SK-N-SH (cell line): ENCODE measurements around the gene KRT9. TPM values are rescaled to one million over a fixed set of nuclear protein-coding genes. Genes with fewer than 3 reads are reported as not detected.

ENCODE experiments used
- CTCF ChIA-PET: fragments of 300-600, 350-600 bp; formaldehyde crosslinking; extraction: SDS; loops from one replicate; lab custom pipeline; 2021; lab: Yijun Ruan, JAX
- POLR2A ChIA-PET: fragments of 350-600 bp; sonication (Branson Sonifier 250); formaldehyde crosslinking; extraction: SDS; loops from one replicate; lab custom pipeline; 2020; ENCODE audit warnings: antibody characterized with exemption, inconsistent platforms; lab: Yijun Ruan, JAX
- DNase-seq: peaks from one replicate; pipeline ENCODE4 v3.0.0; 2012
- H2AFZ ChIP-seq: fragments of 200-600 bp; sonication (generic); 2 replicates; pipeline ENCODE4 v1.8.1; 2016; ENCODE audit warnings: antibody characterized with exemption, mild to moderate bottlenecking, low read depth
- H3F3A ChIP-seq: fragments of 200-600 bp; sonication (generic); replicated peaks from 2 replicates; pipeline ENCODE3; 2016; ENCODE audit warnings: antibody characterized with exemption, mild to moderate bottlenecking; ENCODE audit not compliant: insufficient read depth
- H3K27ac ChIP-seq, 2 experiments: fragments of 200-500 bp in 1 of 2; fragments of 200-600 bp in 1 of 2; sonication (Bioruptor generic) in 1 of 2; sonication (generic), shearing (Covaris generic) in 1 of 2; 2 replicates each; pipeline versions ENCODE4 v1.5.1 to v1.6.1; 2014 to 2016; ENCODE audit warnings: low read depth in 2 of 2, inconsistent platforms in 1 of 2, low read length in 1 of 2, mild to moderate bottlenecking in 1 of 2, mixed read lengths in 1 of 2
- H3K27me3 ChIP-seq: fragments of 200-600 bp; sonication (generic), shearing (Covaris generic); 2 replicates; pipeline ENCODE4 v1.6.1; 2016; ENCODE audit warnings: mixed run types; ENCODE audit not compliant: insufficient read depth
- H3K36me3 ChIP-seq, 2 experiments: fragments of 200-500 bp in 1 of 2; fragments of 200-600 bp in 1 of 2; sonication (Bioruptor generic) in 1 of 2; sonication (generic) in 1 of 2; replicated peaks in 1 of 2; 2 replicates each; pipeline versions ENCODE3 to v1.5.1; 2014 to 2016; ENCODE audit warnings: low read length in 1 of 2, mild to moderate bottlenecking in 1 of 2; ENCODE audit not compliant: insufficient read depth in 2 of 2, control insufficient read depth in 1 of 2
- H3K4me1 ChIP-seq, 2 experiments: fragments of 200-500 bp in 1 of 2; fragments of 200-600 bp in 1 of 2; sonication (Bioruptor generic) in 1 of 2; sonication (generic), shearing (Covaris generic) in 1 of 2; 2 replicates each; pipeline versions ENCODE4 v1.5.1 to v1.6.1; 2014 to 2016; ENCODE audit warnings: low read depth in 1 of 2, low read length in 1 of 2, mixed run types in 1 of 2; ENCODE audit not compliant: insufficient read depth in 2 of 2, control insufficient read depth in 1 of 2
- H3K4me2 ChIP-seq: fragments of 200-600 bp; sonication (generic), shearing (Covaris generic); 2 replicates; pipeline ENCODE4 v1.6.1; 2017; ENCODE audit warnings: mixed run types
- H3K4me3 ChIP-seq, 2 experiments: fragments of 200-500 bp in 1 of 2; fragments of 200-600 bp in 1 of 2; sonication (Bioruptor generic) in 1 of 2; sonication (generic), shearing (Covaris generic) in 1 of 2; 2 replicates each; pipeline versions ENCODE4 v1.5.1 to v1.8.1; 2014 to 2016; ENCODE audit warnings: low read depth in 2 of 2, inconsistent platforms in 1 of 2, low read length in 1 of 2, mild to moderate bottlenecking in 1 of 2, mixed read lengths in 1 of 2, moderate library complexity in 1 of 2
- H3K79me2 ChIP-seq: fragments of 200-600 bp; sonication (generic); 2 replicates; pipeline ENCODE4 v1.8.1; 2017; ENCODE audit warnings: mild to moderate bottlenecking; ENCODE audit not compliant: insufficient read depth
- H3K9ac ChIP-seq: fragments of 200-600 bp; sonication (generic); 2 replicates; pipeline ENCODE4 v1.6.1; 2017; ENCODE audit warnings: mixed run types
- H3K9me2 ChIP-seq: fragments of 200-600 bp; sonication (generic); 2 replicates; pipeline ENCODE4 v1.6.1; 2017; ENCODE audit warnings: mixed run types
- H3K9me3 ChIP-seq: fragments of 200-600 bp; sonication (generic); 2 replicates; pipeline ENCODE4 v1.6.1; 2017; ENCODE audit warnings: mixed run types, mild to moderate bottlenecking, moderate library complexity
- H4K20me1 ChIP-seq: fragments of 200-600 bp; sonication (generic); 2 replicates; pipeline ENCODE4 v1.6.1; 2017; ENCODE audit warnings: mild to moderate bottlenecking, mixed run types; ENCODE audit not compliant: insufficient read depth
- ELF1 ChIP-seq: IDR thresholded peaks from 2 replicates; pipeline ENCODE4 v1.4.0; 2012
- EP300 ChIP-seq, 2 experiments: IDR thresholded peaks; 2 replicates each; pipeline versions ENCODE4 v1.4.0 to v1.6.1; 2012; ENCODE audit warnings: borderline replicate concordance in 1 of 2, low read depth in 1 of 2, low read length in 1 of 2
- EZH2phosphoT487 ChIP-seq: fragments of 200-600 bp; sonication (generic); IDR thresholded peaks from 2 replicates; pipeline ENCODE4 v1.6.1; 2017; ENCODE audit warnings: low read depth, mixed run types, mild to moderate bottlenecking, antibody characterized with exemption, moderate library complexity, borderline replicate concordance
- FOSL2 ChIP-seq: IDR thresholded peaks from 2 replicates; pipeline ENCODE4 v1.4.0; 2012; ENCODE audit warnings: low read depth, mild to moderate bottlenecking, moderate library complexity, borderline replicate concordance
- FOXM1 ChIP-seq: IDR thresholded peaks from 2 replicates; pipeline ENCODE4 v1.4.0; 2012; ENCODE audit warnings: low read depth, mild to moderate bottlenecking
- GATA2 ChIP-seq: sonication (generic); formaldehyde crosslinking; IDR thresholded peaks from 2 replicates; pipeline ENCODE4 v1.5.0; 2020; ENCODE audit warnings: mild to moderate bottlenecking, missing genetic modification reagents
- MXI1 ChIP-seq: IDR thresholded peaks from 2 replicates; pipeline ENCODE4 v1.6.1; 2012; ENCODE audit warnings: mild to moderate bottlenecking, low read depth, low read length, improper control_type of control experiment
- POLR2AphosphoS5 ChIP-seq: IDR thresholded peaks from 2 replicates; pipeline ENCODE4 v1.6.1; 2012; ENCODE audit warnings: low read depth, low read length
- RAD21 ChIP-seq: IDR thresholded peaks from 2 replicates; pipeline ENCODE4 v1.6.1; 2012; ENCODE audit warnings: mild to moderate bottlenecking, low read length
- RXRA ChIP-seq: IDR thresholded peaks from 2 replicates; pipeline ENCODE4 v1.4.0; 2012; ENCODE audit warnings: low read depth, mild to moderate bottlenecking, borderline replicate concordance
- SIN3A ChIP-seq: IDR thresholded peaks from 2 replicates; pipeline ENCODE4 v1.6.1; 2012; ENCODE audit warnings: low read depth, mild to moderate bottlenecking, low read length, moderate library complexity, borderline replicate concordance
- SMC3 ChIP-seq: IDR thresholded peaks from 2 replicates; pipeline ENCODE4 v1.6.1; 2012; ENCODE audit warnings: low read depth, low read length, improper control_type of control experiment
- TEAD4 ChIP-seq: IDR thresholded peaks from 2 replicates; pipeline ENCODE4 v1.4.0; 2012; ENCODE audit warnings: mild to moderate bottlenecking, borderline replicate concordance; ENCODE audit not compliant: insufficient read depth
- WGBS: methylation state at CpG from one replicate; pipeline ENCODE4 v1.1.6; 2017; ENCODE audit warnings: low lambda C conversion rate; 5-methylcytosine and 5-hydroxymethylcytosine counted together
- polyA plus RNA-seq, 3 experiments: library from polyadenylated mRNA; depleted of rRNA; stranded (reverse); fragments of >200 nt; gene quantifications; 2 replicates each; pipeline ENCODE4 v1.2.3, GENCODE V29; 2012
- TF ChIP-seq, protein P1 (sequence below): IDR thresholded peaks from 2 replicates; pipeline ENCODE4 v1.6.1; 2012; ENCODE audit warnings: mild to moderate bottlenecking, low read depth, low read length, moderate library complexity
- TF ChIP-seq, protein P2 (sequence below): fragments of 150-350 bp; IDR thresholded peaks from 2 replicates; pipeline ENCODE4 v1.6.1; 2017; ENCODE audit warnings: antibody characterized with exemption, low read length, low read depth, borderline replicate concordance
- TF ChIP-seq, protein P3 (sequence below): fragments of 150-350 bp; IDR thresholded peaks from 2 replicates; pipeline ENCODE4 v1.6.1; 2016; ENCODE audit warnings: mild to moderate bottlenecking, low read depth, low read length
- TF ChIP-seq, protein P4 (sequence below): IDR thresholded peaks from 2 replicates; pipeline ENCODE4; 2012
- TF ChIP-seq, protein P5 (sequence below): IDR thresholded peaks from 2 replicates; pipeline ENCODE4 v1.4.0; 2012; ENCODE audit warnings: low read depth, borderline replicate concordance
- TF ChIP-seq, protein P6 (sequence below): IDR thresholded peaks from 2 replicates; pipeline ENCODE4 v1.4.0; 2012; ENCODE audit warnings: low read depth

Gene KRT9
- polyA plus RNA-seq, 1 of the 3 experiments (the other 2 are of a cell fraction) = not detected

DNA sequence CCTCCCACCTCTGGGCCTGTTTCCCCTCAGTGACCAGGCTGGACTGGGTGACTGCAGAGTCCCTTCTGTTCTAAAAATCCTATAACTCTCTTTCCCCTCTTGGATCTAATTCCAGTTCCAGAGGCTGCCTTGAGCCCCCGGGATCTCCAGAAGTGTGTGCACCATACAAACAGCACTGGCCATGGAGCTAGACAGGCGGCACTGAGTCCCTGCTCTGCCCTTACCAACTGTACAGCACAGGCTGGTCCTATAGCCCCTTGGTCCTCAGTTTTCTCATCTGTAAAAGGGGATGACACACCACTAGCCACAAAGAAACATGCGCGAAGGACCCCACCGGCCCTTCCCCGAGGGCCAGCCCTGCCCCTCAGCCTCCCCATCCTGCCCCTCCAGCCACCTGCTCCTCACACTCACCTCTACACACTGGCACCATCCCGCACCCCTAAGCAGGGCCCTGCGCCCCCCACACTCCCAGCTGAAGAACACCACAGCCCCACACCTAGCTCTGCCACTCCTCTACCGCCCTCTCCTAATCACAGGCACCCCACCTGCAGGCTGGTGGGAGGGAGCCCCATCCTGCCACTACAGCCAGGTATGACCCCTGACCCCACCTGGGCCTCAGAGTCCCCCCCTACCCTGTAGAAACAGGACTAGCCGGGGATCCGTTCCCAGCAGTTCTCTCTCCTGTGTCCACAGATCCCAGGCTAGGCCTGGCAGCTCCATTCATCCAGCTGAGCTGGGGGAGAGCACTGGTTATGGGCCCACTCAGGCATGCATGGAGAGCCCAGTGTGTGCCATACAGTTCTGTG is 41.6 kb upstream of the KRT9 start:
- Histone ChIP-seq H3K79me2 (no peaks in the 10 kb centered on the region), H2AFZ (no peak overlapping the region), H3K9ac (no peak overlapping the region), H3K4me1 (peaks cover 0 to 6% of the 10 kb centered on the region in 2 experiments; a peak in 1 of 4 replicates), H3K4me2 (no peak overlapping the region), H3K4me3 (no peak overlapping the region), H3K9me3 (no peaks in the 10 kb centered on the region), H3F3A (no peaks in the 10 kb centered on the region), H3K27ac (no peak overlapping the region), H3K27me3 (peaks cover 20% of the 10 kb centered on the region; the same call in 1 of the 2 replicates), H3K36me3 (no peaks in the 10 kb centered on the region), H3K9me2 (no peaks in the 10 kb centered on the region), H4K20me1 (no peaks in the 10 kb centered on the region)
- POLR2A ChIA-PET = no interaction called here
- WGBS = 45% methylated on average over 10 of the region's 11 CpGs
- CTCF ChIA-PET = no interaction called here
- no peak for DNase-seq
- TF ChIP-seq FOSL2 (no peak), EZH2phosphoT487 (no peak), EP300 (IDR thresholded peaks at IDR 0.05; ENCODE audit: borderline replicate concordance in 1 of 2, low read depth in 1 of 2, low read length in 1 of 2) (no peak), GATA2 (CRISPR knock-in tag) (no peak), ELF1 (no peak), RAD21 (no peak), SMC3 (no peak), MXI1 (no peak), POLR2AphosphoS5 (no peak), TEAD4 (no peak), RXRA (no peak), FOXM1 (no peak), SIN3A (no peak)
- TF ChIP-seq, protein P1, sequence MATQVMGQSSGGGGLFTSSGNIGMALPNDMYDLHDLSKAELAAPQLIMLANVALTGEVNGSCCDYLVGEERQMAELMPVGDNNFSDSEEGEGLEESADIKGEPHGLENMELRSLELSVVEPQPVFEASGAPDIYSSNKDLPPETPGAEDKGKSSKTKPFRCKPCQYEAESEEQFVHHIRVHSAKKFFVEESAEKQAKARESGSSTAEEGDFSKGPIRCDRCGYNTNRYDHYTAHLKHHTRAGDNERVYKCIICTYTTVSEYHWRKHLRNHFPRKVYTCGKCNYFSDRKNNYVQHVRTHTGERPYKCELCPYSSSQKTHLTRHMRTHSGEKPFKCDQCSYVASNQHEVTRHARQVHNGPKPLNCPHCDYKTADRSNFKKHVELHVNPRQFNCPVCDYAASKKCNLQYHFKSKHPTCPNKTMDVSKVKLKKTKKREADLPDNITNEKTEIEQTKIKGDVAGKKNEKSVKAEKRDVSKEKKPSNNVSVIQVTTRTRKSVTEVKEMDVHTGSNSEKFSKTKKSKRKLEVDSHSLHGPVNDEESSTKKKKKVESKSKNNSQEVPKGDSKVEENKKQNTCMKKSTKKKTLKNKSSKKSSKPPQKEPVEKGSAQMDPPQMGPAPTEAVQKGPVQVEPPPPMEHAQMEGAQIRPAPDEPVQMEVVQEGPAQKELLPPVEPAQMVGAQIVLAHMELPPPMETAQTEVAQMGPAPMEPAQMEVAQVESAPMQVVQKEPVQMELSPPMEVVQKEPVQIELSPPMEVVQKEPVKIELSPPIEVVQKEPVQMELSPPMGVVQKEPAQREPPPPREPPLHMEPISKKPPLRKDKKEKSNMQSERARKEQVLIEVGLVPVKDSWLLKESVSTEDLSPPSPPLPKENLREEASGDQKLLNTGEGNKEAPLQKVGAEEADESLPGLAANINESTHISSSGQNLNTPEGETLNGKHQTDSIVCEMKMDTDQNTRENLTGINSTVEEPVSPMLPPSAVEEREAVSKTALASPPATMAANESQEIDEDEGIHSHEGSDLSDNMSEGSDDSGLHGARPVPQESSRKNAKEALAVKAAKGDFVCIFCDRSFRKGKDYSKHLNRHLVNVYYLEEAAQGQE = no peak
- TF ChIP-seq, protein P2, sequence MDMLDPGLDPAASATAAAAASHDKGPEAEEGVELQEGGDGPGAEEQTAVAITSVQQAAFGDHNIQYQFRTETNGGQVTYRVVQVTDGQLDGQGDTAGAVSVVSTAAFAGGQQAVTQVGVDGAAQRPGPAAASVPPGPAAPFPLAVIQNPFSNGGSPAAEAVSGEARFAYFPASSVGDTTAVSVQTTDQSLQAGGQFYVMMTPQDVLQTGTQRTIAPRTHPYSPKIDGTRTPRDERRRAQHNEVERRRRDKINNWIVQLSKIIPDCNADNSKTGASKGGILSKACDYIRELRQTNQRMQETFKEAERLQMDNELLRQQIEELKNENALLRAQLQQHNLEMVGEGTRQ = no peak
- TF ChIP-seq, protein P3, sequence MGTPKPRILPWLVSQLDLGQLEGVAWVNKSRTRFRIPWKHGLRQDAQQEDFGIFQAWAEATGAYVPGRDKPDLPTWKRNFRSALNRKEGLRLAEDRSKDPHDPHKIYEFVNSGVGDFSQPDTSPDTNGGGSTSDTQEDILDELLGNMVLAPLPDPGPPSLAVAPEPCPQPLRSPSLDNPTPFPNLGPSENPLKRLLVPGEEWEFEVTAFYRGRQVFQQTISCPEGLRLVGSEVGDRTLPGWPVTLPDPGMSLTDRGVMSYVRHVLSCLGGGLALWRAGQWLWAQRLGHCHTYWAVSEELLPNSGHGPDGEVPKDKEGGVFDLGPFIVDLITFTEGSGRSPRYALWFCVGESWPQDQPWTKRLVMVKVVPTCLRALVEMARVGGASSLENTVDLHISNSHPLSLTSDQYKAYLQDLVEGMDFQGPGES = no peak
- TF ChIP-seq, protein P4, sequence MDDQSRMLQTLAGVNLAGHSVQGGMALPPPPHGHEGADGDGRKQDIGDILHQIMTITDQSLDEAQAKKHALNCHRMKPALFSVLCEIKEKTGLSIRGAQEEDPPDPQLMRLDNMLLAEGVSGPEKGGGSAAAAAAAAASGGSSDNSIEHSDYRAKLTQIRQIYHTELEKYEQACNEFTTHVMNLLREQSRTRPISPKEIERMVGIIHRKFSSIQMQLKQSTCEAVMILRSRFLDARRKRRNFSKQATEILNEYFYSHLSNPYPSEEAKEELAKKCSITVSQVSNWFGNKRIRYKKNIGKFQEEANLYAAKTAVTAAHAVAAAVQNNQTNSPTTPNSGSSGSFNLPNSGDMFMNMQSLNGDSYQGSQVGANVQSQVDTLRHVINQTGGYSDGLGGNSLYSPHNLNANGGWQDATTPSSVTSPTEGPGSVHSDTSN = no peak
- TF ChIP-seq, protein P5, sequence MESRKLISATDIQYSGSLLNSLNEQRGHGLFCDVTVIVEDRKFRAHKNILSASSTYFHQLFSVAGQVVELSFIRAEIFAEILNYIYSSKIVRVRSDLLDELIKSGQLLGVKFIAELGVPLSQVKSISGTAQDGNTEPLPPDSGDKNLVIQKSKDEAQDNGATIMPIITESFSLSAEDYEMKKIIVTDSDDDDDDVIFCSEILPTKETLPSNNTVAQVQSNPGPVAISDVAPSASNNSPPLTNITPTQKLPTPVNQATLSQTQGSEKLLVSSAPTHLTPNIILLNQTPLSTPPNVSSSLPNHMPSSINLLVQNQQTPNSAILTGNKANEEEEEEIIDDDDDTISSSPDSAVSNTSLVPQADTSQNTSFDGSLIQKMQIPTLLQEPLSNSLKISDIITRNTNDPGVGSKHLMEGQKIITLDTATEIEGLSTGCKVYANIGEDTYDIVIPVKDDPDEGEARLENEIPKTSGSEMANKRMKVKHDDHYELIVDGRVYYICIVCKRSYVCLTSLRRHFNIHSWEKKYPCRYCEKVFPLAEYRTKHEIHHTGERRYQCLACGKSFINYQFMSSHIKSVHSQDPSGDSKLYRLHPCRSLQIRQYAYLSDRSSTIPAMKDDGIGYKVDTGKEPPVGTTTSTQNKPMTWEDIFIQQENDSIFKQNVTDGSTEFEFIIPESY = no peak
- TF ChIP-seq, protein P6, sequence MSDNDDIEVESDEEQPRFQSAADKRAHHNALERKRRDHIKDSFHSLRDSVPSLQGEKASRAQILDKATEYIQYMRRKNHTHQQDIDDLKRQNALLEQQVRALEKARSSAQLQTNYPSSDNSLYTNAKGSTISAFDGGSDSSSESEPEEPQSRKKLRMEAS = no peak
